ENCODE results near the gene PPP1R15B. TPM values are rescaled to one million over a fixed set of nuclear protein-coding genes. Genes with fewer than 3 reads are reported as not detected.

Gene PPP1R15B
- total RNA-seq, 4 donors from 2014 or later, result 42.8 to 56.4 (median 51.4) TPM

DNA sequence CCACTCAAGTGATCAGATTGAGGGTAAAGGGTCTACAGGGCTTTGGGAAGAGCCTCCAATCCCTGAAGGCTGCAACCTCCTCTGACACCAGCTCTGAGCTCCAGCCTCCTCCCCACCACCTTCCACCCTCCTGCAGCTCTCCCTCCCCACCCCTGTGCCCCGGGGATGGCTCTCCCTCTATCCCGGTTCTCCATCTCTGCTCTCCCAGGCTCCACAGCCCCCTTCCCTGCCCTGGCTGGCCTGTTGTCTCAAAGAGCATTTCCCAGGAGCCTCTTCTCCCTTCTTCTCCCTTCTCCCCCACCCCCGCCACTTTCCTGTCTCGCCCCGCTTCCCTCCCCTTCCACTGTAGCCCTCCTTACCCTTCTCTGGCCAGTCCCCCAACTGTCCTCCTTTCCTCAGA, 53.0 kb downstream of the PPP1R15B start:
- Histone ChIP-seq H3K4me1 (peaks cover 26 to 28% (median 27%) of the 10 kb centered on the region in 4 donors), H3K4me3 (no peak overlapping the region), H3K27me3 (peaks cover 0 to 57% (median 3%) of the 10 kb centered on the region in 4 donors), H3K9me3 (no peaks in the 10 kb centered on the region), H3K36me3 (no peaks in the 10 kb centered on the region), H3K27ac (replicated peaks in 1 of 4) (peak overlapping the region in 1 of 4 donors; percentile 18)
- no peak for DNase-seq (ENCODE audit: extremely low spot score)
- TF ChIP-seq, protein P1, sequence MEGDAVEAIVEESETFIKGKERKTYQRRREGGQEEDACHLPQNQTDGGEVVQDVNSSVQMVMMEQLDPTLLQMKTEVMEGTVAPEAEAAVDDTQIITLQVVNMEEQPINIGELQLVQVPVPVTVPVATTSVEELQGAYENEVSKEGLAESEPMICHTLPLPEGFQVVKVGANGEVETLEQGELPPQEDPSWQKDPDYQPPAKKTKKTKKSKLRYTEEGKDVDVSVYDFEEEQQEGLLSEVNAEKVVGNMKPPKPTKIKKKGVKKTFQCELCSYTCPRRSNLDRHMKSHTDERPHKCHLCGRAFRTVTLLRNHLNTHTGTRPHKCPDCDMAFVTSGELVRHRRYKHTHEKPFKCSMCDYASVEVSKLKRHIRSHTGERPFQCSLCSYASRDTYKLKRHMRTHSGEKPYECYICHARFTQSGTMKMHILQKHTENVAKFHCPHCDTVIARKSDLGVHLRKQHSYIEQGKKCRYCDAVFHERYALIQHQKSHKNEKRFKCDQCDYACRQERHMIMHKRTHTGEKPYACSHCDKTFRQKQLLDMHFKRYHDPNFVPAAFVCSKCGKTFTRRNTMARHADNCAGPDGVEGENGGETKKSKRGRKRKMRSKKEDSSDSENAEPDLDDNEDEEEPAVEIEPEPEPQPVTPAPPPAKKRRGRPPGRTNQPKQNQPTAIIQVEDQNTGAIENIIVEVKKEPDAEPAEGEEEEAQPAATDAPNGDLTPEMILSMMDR (IDR thresholded peaks at IDR 0.05), result no peak
- TF ChIP-seq POLR2A (IDR thresholded peaks at IDR 0.05; ENCODE audit: low read depth) (no peak), POLR2AphosphoS5 (IDR thresholded peaks at IDR 0.05) (no peak), EP300 (IDR thresholded peaks at IDR 0.05) (no peak)
- 65% methylated on average over 5 of the region's 5 CpGs for WGBS
- intact Hi-C loops (cut with DNase I), result no loop called here

DNA sequence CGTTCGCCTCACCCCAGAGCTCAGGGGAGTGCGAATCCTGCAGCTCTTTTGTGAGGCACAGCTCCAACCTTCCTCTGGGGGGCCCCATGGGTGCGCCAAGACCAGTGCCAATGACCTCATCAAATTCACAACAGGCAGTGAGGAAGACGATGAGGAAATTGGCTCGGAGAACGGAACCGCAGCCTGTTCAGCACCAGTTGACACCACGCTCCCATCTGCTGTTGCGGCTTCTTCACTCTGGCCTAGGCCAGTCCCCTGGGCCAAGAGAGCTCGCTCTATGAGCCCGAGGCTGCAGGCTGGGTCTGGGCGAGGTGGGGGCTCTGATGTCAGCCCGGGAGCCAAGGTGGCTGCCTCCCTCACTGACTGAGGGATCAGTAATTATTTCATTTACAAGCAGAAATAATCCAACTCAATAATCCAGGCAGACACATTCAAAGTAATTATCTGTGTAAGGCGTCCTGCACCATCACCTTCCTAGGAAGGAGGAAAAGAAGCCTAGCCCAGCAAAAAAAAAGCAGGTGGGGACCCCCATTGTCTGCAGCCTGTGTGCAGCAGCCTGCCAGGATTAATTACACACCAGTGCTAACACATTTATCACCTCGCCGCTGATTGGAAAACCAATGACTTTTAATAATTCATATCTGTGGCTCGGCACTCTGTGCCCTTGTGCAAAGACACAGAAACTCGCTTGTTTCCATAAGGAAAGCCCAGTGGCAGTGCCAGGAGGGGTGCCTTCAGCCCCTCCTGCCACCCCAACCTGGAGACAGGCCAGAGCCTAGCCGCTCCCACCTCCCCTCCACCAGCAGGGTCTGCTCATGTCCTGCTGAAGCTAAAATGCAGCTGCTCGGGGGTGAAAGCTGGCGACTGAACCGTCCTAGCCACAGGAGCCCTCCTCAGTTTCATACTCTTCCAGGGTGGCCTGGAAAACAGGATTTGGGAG, 53.8 kb downstream of the PPP1R15B start:
- no peak overlapping the region for H3K4me3 ChIP-seq
- peak overlapping the region in 3 of 4 donors; percentile 28 to 46 (median 41) for H3K27ac ChIP-seq (replicated peaks in 1 of 4)
- intact Hi-C loops (cut with DNase I), result no loop called here
- no peaks in the 10 kb centered on the region for H3K9me3 ChIP-seq
- no peak for TF ChIP-seq POLR2A (IDR thresholded peaks at IDR 0.05; ENCODE audit: low read depth)
- TF ChIP-seq, protein P1 (IDR thresholded peaks at IDR 0.05), result peak in 1 of 3 experiments; percentile 2
- DNase-seq (ENCODE audit: extremely low spot score), result no peak
- peaks cover 18 to 22% (median 21%) of the 10 kb centered on the region in 4 donors for H3K4me1 ChIP-seq
- WGBS, result 72% methylated on average over 23 of the region's 23 CpGs
- H3K36me3 ChIP-seq, result no peaks in the 10 kb centered on the region
- peaks cover 0 to 50% (median 3%) of the 10 kb centered on the region in 4 donors for H3K27me3 ChIP-seq

DNA sequence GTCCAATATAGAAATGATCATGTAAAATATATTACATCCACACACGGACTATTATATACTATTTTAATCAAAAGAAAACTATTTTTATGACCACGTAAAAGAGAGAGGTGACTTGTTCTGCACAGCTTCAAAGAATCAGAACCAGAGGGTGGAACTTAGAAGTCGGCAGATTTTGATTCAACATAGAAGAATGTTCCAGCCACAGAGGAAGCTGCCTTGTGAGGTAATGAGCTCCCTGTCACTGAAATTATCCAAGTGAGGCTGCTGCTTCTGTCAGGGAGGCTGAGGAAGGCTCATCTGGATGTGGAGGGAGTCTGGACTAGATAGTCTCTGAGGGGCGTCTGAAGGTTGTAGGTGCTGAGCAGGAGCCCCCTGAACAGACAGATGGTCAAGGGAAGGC, 54.6 kb downstream of the PPP1R15B start:
- H3K4me1 ChIP-seq, result peaks cover 13 to 20% (median 19%) of the 10 kb centered on the region in 4 donors
- TF ChIP-seq, protein P1 (IDR thresholded peaks at IDR 0.05), result no peak
- TF ChIP-seq POLR2A (IDR thresholded peaks at IDR 0.05; ENCODE audit: low read depth), result no peak
- no peak for TF ChIP-seq EP300 (IDR thresholded peaks at IDR 0.05)
- no peak for TF ChIP-seq POLR2AphosphoS5 (IDR thresholded peaks at IDR 0.05)
- no peaks in the 10 kb centered on the region for H3K36me3 ChIP-seq
- H3K27ac ChIP-seq (replicated peaks in 1 of 4), result peak overlapping the region in 3 of 4 donors; percentile 28 to 46 (median 41)
- H3K4me3 ChIP-seq, result no peak overlapping the region
- intact Hi-C loops (cut with DNase I), result no loop called here
- H3K27me3 ChIP-seq, result peaks cover 0 to 42% (median 3%) of the 10 kb centered on the region in 4 donors
- 77% methylated on average over 4 of the region's 4 CpGs for whole genome bisulfite sequencing
- DNase-seq (ENCODE audit: extremely low spot score), result no peak
- no peaks in the 10 kb centered on the region for H3K9me3 ChIP-seq

DNA sequence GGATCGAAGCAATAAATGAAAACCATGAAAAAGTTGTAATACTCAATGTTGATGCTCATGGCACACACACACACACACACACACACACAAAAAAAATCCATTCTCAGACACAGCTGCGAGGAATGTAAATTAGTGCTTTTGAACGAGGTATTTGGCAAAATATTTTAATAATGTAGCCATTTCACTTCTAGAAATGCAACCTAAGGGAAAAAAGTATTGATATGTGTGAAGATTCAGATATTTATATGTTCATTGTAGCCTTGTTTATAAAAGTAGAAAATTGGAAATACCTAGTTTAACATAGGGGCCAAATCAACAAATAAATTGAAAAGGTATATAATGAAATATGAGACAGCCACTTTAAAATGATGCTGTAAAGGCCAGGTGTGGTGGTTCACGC, 55.7 kb downstream of the PPP1R15B start:
- H3K27me3 ChIP-seq, result peaks cover 0 to 40% (median 3%) of the 10 kb centered on the region in 4 donors
- TF ChIP-seq POLR2A (IDR thresholded peaks at IDR 0.05; ENCODE audit: low read depth) (no peak), EP300 (IDR thresholded peaks at IDR 0.05) (no peak), POLR2AphosphoS5 (IDR thresholded peaks at IDR 0.05) (no peak)
- TF ChIP-seq, protein P1 (IDR thresholded peaks at IDR 0.05), result no peak

More for the DNA sequence above, 55.7 kb downstream of the PPP1R15B start:
- DNase-seq (ENCODE audit: extremely low spot score), result no peak
- intact Hi-C loops (cut with DNase I), result no loop called here
- Histone ChIP-seq H3K4me3 (no peak overlapping the region), H3K27ac (replicated peaks in 1 of 4) (no peak overlapping the region), H3K9me3 (no peaks in the 10 kb centered on the region), H3K4me1 (peaks cover 17 to 24% (median 21%) of the 10 kb centered on the region in 4 donors), H3K36me3 (no peaks in the 10 kb centered on the region)
- WGBS, result 88% methylated on average over 4 of the region's 4 CpGs

Data from esophagus muscularis mucosa (tissue), 4 donors.